ENCODE results near the gene FAM149B1.

GRCh38 chr10:73287441-73287840 is 119.5 kb downstream of the FAM149B1 start:
- TF ChIP-seq, protein P1, sequence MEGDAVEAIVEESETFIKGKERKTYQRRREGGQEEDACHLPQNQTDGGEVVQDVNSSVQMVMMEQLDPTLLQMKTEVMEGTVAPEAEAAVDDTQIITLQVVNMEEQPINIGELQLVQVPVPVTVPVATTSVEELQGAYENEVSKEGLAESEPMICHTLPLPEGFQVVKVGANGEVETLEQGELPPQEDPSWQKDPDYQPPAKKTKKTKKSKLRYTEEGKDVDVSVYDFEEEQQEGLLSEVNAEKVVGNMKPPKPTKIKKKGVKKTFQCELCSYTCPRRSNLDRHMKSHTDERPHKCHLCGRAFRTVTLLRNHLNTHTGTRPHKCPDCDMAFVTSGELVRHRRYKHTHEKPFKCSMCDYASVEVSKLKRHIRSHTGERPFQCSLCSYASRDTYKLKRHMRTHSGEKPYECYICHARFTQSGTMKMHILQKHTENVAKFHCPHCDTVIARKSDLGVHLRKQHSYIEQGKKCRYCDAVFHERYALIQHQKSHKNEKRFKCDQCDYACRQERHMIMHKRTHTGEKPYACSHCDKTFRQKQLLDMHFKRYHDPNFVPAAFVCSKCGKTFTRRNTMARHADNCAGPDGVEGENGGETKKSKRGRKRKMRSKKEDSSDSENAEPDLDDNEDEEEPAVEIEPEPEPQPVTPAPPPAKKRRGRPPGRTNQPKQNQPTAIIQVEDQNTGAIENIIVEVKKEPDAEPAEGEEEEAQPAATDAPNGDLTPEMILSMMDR (IDR thresholded peaks at IDR 0.05; ENCODE audit: low read length), result no peak
- no peak for TF ChIP-seq EZH2 (IDR thresholded peaks at IDR 0.05; ENCODE audit: borderline replicate concordance, low read length)
